ENCODE data around the gene SLC19A1.

The SLC19A1 gene

GRCh38 chr21:45505416-45506021 is 36.7 kb downstream of the SLC19A1 start:
- no peak for TF ChIP-seq CTCF (IDR thresholded peaks at IDR 0.05)

DNA sequence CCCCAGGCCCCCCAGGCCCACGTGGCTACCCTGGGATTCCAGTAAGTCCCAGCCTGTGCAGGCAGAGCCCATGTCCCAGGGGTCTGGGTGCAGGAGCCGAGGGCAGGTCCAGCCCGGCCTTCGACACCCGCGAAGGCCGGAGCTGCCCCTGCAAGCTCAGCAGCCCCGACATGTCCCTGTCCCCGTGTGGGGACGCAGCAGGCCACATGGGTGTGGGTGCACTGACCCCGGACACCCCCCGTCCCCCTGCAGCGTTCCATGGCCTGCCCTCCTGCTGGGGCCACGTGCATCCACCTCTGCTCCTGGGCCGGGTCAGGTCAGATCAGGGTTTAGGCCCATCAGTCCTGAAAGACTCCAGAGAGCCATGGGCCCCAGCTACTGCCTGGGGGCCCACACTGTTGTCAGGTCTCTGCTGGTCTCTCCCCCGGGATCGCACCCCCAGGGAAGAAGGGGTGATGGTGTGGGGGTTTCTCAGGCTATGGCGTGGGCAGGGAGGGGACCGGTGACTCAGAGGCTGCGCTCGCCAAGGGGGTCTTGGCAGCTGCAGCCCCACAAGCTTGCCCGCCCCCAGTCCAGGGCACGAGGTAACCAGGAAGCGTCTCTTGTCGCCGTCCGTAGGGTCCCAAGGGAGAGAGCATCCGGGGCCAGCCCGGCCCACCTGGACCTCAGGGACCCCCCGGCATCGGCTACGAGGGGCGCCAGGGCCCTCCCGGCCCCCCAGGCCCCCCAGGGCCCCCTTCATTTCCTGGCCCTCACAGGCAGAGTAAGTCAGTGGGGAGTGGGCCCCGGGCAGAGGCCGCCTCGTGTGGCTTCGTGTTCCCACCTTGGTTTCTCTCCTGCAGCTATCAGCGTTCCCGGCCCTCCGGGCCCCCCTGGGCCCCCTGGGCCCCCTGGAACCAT is 37.5 kb downstream of the SLC19A1 start:
- TF ChIP-seq CTCF (IDR thresholded peaks at IDR 0.05), result no peak

DNA sequence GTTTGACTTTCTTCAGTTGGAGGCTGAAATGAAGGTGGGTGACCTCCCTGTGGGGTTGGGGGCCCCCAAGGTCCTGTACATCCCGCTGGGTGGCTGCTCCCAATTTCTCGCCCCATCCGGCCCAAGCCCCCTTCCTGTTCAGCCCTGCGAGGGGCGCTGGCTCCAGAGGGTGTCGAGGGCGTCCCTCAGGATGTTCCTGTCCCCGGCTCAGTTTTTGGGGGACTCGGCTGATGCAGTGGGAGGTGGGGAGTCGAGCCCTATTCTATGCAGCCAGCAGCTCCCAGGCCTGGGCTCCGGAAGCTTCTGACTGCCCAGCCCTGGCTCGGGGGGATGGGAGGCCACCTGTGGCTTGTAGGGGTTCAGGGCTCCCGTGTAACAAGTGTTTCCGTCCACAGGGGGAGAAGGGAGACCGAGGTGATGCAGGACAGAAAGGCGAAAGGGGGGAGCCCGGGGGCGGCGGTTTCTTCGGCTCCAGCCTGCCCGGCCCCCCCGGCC is 38.2 kb downstream of the SLC19A1 start:
- no peak for TF ChIP-seq CTCF (IDR thresholded peaks at IDR 0.05)

- no peak for TF ChIP-seq CTCF (IDR thresholded peaks at IDR 0.05)
These were observed 39.6 kb downstream of the SLC19A1 start for GRCh38 chr21:45502600-45502999.

DNA sequence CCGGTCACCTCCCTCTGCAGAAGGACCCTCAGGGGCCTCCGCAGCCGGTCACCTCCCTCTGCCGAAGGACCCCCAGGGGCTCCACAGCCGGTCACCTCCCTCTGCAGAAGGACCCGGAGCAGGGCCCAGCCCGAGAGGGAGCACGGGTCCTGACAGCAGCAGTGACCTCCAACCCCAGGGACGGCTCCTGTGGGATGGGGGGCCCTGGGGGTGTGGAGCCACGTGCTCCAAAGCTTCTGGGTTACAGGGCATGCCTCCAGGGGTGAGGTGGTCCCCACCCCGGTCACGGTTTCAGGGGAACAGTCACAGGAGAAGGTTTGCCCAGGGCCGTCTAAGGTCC is 40.3 kb downstream of the SLC19A1 start:
- TF ChIP-seq CTCF (IDR thresholded peaks at IDR 0.05), result no peak

DNA sequence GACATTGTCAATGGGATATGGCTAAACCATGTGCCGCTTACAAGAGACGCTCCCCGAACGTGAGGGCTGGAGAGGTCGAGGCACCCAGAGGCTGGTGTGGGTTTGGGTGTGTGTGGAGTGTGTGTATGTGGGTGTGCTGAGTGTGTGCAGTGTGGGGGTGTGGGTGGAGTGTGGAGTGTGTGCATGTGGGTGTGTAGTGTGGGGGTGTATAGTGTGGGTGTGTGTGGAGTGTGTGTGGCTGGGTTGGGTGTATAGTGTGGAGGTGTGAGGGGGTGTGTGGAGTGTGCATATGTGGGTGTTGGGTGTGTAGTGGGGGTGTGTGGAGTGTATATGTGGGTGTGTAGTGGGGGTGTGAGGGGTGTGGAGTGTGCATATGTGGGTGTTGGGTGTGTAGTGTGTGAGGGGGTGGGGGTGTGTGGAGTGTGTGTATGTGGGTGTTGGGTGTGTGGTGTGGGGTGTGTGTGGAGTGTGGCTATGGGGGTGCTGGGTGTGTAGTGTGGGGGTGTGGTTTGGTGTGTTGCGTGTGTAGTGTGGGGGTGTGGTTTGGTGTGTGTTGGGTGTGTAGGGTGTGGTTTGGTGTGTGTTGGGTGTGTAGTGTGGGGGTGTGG is 42.2 kb downstream of the SLC19A1 start:
- TF ChIP-seq CTCF (IDR thresholded peaks at IDR 0.05), result no peak

- no peak for TF ChIP-seq CTCF (IDR thresholded peaks at IDR 0.05)
These were observed 43.0 kb downstream of the SLC19A1 start for GRCh38 chr21:45499201-45499750.
